Ishikawa (cell line): Measurements from ENCODE around the gene ROS1.

Experiments
- CEBPB ChIP-seq: IDR thresholded peaks from 2 replicates; pipeline ENCODE4 v1.6.1; 2012
- CREB1 ChIP-seq: IDR thresholded peaks from 2 replicates; pipeline ENCODE4 v1.6.1; 2012; ENCODE audit warnings: low read depth
- EGR1 ChIP-seq: IDR thresholded peaks from 2 replicates; pipeline ENCODE4 v1.6.1; 2012
- EP300 ChIP-seq: IDR thresholded peaks from 2 replicates; pipeline ENCODE4 v1.6.1; 2012; ENCODE audit warnings: borderline replicate concordance
- FOXM1 ChIP-seq: IDR thresholded peaks from 2 replicates; pipeline ENCODE4 v1.6.1; 2012; ENCODE audit warnings: low read depth, borderline replicate concordance
- NFIC ChIP-seq: IDR thresholded peaks from 2 replicates; pipeline ENCODE4 v1.6.1; 2012
- RAD21 ChIP-seq: IDR thresholded peaks from 2 replicates; pipeline ENCODE4 v1.6.1; 2012; ENCODE audit warnings: low read depth
- TAF1 ChIP-seq: IDR thresholded peaks from 2 replicates; pipeline ENCODE4 v1.6.1; 2012; ENCODE audit warnings: low read depth, mild to moderate bottlenecking
- TCF12 ChIP-seq: IDR thresholded peaks from 2 replicates; pipeline ENCODE4 v1.6.1; 2012; ENCODE audit warnings: low read depth
- TEAD4 ChIP-seq: IDR thresholded peaks from 2 replicates; pipeline ENCODE4 v1.6.1; 2012
- YY1 ChIP-seq: IDR thresholded peaks from 2 replicates; pipeline ENCODE4 v1.6.1; 2012; ENCODE audit warnings: low read depth
- ZBTB7A ChIP-seq: IDR thresholded peaks from 2 replicates; pipeline ENCODE4 v1.6.1; 2012; ENCODE audit warnings: low read depth
- TF ChIP-seq, protein P1 (sequence below): IDR thresholded peaks from 2 replicates; pipeline ENCODE4 v1.6.1; 2012; ENCODE audit warnings: low read depth, mild to moderate bottlenecking
- TF ChIP-seq, protein P2 (sequence below): IDR thresholded peaks from 2 replicates; pipeline ENCODE4 v1.6.1; 2012
- TF ChIP-seq, protein P3 (sequence below): IDR thresholded peaks from 2 replicates; pipeline ENCODE4 v1.6.1; 2012

The ROS1 gene

DNA sequence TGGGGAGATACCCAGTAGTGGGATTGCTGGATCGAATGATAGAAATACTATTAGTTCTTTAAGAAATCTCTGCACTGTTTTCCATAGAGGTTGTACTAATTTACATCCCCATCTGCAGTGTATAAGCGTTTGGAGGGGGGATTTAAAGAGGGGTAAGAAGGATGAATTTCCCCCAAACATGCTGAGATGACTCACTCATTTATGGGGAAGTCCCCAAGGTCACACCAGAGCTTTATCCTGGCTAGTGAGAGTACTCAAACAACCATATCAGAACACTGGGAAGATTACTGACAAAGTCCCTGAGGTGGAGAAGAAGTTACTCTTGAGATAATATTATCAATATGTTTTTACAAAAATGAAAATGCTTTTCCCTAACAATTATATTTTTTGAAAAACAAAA is 44.0 kb downstream of the ROS1 start:
- TF ChIP-seq RAD21 (no peak), TCF12 (no peak), ZBTB7A (no peak), TEAD4 (no peak), NFIC (no peak), CREB1 (no peak), TAF1 (no peak), FOXM1 (no peak), CEBPB (no peak), EP300 (no peak), YY1 (no peak), EGR1 (no peak)
- TF ChIP-seq, protein P1, sequence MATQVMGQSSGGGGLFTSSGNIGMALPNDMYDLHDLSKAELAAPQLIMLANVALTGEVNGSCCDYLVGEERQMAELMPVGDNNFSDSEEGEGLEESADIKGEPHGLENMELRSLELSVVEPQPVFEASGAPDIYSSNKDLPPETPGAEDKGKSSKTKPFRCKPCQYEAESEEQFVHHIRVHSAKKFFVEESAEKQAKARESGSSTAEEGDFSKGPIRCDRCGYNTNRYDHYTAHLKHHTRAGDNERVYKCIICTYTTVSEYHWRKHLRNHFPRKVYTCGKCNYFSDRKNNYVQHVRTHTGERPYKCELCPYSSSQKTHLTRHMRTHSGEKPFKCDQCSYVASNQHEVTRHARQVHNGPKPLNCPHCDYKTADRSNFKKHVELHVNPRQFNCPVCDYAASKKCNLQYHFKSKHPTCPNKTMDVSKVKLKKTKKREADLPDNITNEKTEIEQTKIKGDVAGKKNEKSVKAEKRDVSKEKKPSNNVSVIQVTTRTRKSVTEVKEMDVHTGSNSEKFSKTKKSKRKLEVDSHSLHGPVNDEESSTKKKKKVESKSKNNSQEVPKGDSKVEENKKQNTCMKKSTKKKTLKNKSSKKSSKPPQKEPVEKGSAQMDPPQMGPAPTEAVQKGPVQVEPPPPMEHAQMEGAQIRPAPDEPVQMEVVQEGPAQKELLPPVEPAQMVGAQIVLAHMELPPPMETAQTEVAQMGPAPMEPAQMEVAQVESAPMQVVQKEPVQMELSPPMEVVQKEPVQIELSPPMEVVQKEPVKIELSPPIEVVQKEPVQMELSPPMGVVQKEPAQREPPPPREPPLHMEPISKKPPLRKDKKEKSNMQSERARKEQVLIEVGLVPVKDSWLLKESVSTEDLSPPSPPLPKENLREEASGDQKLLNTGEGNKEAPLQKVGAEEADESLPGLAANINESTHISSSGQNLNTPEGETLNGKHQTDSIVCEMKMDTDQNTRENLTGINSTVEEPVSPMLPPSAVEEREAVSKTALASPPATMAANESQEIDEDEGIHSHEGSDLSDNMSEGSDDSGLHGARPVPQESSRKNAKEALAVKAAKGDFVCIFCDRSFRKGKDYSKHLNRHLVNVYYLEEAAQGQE, result no peak
- TF ChIP-seq, protein P2, sequence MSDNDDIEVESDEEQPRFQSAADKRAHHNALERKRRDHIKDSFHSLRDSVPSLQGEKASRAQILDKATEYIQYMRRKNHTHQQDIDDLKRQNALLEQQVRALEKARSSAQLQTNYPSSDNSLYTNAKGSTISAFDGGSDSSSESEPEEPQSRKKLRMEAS, result no peak
- TF ChIP-seq, protein P3, sequence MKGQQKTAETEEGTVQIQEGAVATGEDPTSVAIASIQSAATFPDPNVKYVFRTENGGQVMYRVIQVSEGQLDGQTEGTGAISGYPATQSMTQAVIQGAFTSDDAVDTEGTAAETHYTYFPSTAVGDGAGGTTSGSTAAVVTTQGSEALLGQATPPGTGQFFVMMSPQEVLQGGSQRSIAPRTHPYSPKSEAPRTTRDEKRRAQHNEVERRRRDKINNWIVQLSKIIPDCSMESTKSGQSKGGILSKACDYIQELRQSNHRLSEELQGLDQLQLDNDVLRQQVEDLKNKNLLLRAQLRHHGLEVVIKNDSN, result no peak

DNA sequence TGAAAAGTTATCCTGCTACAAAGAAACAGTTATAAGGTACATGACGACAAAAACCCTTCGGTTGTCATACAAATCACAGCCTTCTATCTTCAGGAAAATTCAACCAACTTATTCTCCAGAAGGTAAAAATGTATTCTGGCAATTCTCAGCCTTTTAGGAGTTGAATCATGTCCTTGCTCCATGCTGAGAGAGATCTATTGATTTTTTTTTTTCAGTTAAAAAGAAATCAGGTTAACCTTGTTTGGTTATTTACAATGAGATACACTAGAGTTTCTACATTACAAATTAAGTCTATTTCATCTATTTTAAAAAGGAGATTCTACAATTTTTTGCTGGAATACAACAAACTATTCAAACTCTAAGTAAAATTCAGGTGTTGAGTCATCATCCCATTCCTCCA is 45.4 kb downstream of the ROS1 start:
- no peak for TF ChIP-seq TCF12
- no peak for TF ChIP-seq YY1
- TF ChIP-seq, protein P1, result no peak
- TF ChIP-seq EP300, result no peak
- TF ChIP-seq ZBTB7A, result no peak
- TF ChIP-seq RAD21, result no peak
- TF ChIP-seq TAF1, result no peak
- no peak for TF ChIP-seq CREB1
- no peak for TF ChIP-seq TEAD4
- TF ChIP-seq CEBPB, result no peak
- TF ChIP-seq, protein P3, result no peak
- no peak for TF ChIP-seq EGR1
- no peak for TF ChIP-seq FOXM1
- no peak for TF ChIP-seq NFIC
- TF ChIP-seq, protein P2, result no peak

DNA sequence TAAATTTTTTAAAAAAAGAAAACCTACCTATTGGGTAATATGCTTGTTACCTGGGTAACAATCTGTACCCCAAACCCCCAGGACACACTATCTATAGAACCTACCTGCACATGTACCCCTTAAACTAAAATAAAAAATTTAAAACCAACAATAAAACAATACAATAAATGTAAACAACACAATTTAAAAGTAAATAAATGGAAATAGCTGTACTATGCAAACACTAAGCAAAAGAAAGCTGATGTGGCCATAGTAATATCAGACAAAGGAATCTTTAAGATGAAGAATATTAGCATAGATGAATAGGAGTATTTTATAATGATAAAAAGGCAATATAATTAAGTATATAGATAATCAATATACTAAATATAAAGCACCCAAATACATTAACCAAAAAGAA is 50.3 kb downstream of the ROS1 start:
- TF ChIP-seq, protein P2, result no peak
- TF ChIP-seq ZBTB7A (no peak), CEBPB (no peak), YY1 (no peak)
- TF ChIP-seq, protein P1, result no peak

DNA sequence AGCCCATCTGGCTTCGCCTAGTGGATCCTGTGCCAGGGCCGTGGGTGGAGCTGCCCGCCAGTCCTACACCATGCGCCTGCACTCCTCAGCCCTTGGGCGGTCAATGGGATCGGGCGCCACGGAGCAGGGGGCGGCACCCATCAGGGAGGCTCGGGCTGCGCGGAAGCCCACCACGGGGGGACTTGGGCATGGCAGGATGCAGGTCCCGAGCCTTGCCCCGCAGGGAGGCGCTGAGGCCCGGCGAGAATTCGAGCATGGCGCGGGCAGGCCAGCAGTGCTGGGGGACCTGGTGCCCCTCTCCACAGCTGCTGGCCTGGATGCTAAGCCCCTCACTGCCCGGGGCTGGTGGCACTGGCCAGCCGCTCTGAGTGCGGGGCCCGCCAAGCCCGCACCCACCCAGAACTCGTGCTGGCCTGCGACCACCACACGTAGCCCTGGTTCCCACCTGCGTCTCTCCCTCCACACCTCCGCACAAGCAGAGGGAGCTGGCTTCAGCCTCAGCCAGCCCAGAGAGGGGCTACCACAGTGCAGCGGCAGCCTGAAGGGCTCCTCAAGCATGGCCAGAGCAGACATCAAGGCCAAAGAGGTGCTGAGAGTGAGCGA is 52.4 kb downstream of the ROS1 start:
- TF ChIP-seq EP300 (no peak), RAD21 (no peak), TAF1 (no peak), FOXM1 (no peak), YY1 (no peak), ZBTB7A (no peak), EGR1 (no peak), TCF12 (no peak), CREB1 (no peak), NFIC (no peak), TEAD4 (no peak), CEBPB (no peak)
- TF ChIP-seq, protein P2, result no peak
- TF ChIP-seq, protein P1, result no peak
- TF ChIP-seq, protein P3, result no peak
